ENCODE data around the gene WDR33.
A peak's percentile ranks its signal among the peaks of the same experiment; 100 is the strongest.

WDR33 gene

DNA sequence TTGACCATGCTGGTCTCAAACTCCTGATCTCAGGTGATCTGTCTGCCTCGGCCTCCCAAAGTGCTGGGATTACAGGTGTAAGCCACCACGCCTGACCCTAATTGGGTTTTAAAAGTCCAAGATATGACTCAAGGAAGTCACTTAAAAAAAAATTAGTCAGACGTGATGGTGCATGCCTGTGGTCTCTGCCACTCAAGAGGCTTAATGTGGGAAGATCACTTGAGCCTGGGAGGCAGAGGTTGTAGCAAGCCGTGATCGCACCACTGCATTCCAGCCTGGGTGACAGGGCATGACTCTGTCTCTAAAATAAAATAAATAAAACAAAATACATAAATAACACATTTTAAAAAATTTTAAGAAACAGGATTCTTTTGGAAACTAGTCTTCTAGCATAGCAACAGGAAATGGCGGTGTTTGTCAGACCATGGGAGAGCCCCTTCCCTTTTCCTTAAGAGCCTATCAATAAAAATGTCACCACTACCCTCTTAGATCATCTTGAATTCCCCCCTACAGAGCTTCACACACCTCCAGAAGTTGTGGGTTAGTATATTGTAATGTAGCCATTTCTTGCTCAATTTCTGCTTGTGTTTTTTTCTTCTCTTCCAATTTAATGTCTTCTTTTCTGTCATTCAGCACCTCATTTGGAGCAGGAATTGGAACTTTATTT lies 89.5 kb downstream of the WDR33 start:
- no peak for DNase-seq (ENCODE audit: low read depth in 2 of 2, low spot score in 1 of 2)

DNA sequence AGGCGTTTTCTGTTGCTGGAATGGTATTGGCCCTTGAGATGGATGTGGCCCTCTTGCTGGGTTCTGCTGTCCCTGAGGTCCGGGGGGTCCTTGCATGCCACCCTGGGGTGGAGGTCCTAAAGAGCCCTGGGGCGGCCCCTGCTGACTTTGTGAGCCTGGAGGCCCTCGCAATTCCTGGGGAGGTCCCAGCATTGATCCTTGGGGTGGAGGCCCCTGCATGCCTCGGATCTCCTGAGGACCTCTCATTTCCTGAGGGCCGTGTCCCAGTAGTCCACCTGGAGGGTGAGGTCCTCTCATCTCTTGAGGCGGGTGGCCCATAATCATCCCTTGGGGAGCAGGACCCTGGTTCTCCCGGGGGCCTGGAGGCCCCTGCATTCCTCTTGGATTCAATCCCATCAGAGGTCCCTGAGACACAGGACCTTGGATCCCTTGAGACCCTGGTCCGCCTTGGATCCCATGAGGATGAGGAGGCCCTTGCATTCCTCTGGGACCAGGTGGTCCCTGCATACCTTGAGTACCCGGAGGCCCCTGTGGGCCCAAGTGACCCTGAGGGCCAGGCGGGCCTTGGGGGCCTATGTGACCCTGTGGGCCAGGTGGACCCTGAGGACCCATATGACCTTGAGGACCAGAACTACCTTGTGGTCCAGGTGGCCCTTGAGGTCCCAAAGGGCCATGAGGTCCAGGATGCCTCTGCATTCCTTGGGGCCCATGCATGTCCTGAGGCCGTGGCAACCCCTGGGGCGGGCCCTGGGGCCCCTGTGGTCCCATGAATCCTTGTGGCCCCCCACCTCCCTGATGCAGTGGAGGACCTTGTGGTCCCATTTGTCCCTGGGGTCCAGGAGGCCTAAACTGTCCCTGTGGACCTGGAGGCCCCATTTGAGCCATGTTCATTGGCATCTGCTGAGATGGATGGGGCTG lies 91.4 kb downstream of the WDR33 start:
- no peak for DNase-seq (ENCODE audit: low read depth in 2 of 2, low spot score in 1 of 2)

DNA sequence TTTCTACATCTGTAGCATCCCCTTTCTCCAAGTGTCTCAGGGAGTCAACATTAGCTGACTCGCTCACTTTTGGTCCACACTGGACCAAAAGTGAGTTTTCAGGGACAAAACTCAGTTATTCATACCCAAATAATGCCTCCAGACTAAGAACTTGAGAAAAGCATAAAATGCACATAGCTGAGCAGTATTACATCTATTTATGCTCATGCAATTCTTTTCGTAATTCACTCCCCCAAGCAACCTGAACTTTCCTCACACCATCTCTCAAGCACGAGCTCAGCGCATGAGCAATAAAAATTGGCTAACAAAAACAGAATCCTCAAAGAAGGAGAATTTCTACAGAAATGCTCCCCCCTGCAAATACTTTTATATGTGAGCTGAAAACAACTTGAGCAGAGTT lies 92.7 kb downstream of the WDR33 start:
- DNase-seq (ENCODE audit: low read depth in 2 of 2, low spot score in 1 of 2) = no peak

DNA sequence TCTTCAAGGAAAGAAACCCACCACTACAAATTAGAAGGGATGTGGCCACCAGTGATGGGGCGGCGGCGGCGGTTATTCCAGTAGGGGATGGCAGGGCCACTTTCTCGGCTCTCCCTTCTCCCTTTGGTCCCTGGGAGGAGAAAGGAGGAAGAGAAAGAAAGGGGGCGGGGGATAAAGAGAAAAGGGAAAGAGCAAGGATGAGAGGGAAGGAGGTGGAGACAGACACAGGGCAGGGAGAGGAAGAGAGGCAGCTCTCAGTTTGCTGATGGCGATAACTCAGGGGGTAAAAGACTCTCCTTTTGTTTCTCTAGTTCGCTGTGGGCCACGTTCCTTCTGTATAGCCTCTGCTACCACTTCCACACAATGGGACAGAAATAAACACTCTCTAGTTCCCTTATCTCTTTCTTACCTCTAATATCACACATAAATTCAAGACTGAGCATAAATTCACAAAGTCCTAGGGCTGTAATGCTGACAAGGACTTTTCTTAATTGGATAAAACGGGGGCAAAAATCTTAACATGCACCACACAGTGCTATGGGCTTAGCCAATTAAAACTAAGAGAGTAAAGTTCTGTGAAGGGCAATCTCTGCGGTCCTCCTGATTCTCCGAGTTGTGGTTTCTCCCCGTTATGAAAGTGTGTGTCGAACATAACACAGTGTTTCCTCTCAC lies 95.1 kb downstream of the WDR33 start:
- no peak for DNase-seq (ENCODE audit: low read depth in 2 of 2, low spot score in 1 of 2)

DNA sequence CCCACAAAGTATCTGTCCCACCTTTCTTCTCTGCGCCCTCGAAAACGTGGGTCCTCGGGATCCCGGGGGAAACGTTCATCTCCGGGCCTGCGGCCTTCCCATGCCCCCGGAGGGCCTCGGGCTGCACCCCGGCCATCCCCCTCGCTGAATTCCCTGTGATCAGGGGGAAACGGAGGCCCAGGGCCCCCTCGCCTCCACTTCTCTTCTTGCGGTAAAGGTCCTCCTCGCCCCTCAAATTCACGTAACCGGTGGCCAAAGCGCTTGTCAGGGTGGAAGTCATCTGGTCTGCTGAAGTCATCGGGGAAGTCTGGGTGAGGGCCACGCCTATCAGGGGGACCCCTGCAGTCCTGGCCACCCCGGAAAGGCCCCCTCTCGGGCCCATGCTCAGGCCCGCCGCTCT lies 97.4 kb downstream of the WDR33 start:
- no peak for DNase-seq (ENCODE audit: low read depth in 2 of 2, low spot score in 1 of 2)

DNA sequence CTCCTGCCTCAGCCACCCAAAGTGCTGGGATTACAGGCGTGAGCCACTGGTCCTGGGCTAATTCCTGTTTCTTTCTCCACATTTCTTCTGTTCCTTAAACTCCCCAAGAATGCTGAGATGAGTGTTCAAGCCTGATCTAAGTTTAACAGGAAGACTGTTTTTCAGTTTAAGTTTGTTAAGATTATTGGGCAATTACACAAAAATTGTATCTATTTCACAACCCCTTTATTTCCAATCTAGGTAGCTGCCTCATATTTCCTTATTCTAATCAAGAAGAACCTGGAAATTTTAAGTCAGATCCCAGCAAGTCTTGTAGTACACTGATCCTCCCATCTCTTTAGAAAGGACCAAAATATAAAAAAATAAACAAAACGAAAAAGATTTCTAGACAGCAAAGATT lies 98.0 kb downstream of the WDR33 start:
- DNase-seq (ENCODE audit: low read depth in 2 of 2, low spot score in 1 of 2) = no peak

DNA sequence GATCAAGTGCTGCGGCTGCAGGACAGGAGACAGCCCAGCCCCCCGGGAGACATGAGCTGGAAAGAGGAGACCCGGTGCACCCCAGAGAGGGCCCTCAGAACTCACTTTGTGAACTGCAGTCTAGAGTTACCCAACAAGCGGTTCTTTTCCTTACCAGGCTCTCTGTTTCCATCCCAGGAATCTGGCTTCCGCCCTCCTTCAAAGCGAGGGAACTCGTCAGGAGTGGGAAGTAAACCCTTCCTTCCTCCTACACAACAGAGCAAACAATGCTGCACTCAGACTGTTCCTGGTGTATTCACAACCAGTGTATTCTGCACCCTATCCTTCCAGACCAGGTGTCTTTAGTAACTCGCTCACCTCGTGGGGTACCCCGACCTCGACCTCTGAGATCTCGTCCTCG lies 101.6 kb downstream of the WDR33 start:
- DNase-seq (ENCODE audit: low read depth in 2 of 2, low spot score in 1 of 2) = no peak

DNA sequence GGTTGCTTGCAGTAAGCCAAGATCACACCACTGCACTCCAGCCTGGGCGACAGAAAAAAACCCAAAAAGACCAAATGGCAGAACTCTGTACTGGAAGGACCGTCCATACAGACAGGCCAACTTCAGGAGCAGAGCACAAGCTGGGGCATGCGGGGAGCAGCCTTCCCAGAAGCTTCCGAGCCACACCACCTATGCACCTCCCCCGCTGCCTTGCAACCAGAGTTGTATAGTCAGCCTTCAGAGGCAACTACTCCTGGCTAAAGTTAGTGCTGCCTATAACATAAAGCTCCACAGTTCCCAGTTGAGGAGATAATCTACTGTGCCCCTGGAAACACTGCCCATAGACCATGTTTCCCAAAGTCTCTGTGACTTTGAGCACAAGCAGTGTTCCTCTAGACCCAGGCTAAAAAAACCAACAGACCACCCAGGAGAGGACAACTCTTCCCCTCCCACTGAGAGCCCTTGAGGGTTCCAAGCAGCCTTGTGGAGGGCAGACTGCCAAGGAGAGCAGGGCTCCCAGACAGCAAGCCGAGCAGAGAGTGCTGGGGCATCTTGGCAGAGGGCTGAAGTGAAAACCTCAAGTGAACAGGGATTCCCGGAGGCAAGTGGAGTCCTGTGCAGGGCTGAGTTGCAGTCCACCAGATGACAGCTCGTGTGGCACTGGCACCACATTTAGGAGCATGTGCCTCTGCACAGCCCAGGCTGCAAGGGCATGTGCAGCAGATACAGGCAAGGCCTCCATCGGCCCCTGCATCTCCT lies 102.9 kb downstream of the WDR33 start:
- DNase-seq (ENCODE audit: low read depth in 2 of 2, low spot score in 1 of 2) = no peak

DNA sequence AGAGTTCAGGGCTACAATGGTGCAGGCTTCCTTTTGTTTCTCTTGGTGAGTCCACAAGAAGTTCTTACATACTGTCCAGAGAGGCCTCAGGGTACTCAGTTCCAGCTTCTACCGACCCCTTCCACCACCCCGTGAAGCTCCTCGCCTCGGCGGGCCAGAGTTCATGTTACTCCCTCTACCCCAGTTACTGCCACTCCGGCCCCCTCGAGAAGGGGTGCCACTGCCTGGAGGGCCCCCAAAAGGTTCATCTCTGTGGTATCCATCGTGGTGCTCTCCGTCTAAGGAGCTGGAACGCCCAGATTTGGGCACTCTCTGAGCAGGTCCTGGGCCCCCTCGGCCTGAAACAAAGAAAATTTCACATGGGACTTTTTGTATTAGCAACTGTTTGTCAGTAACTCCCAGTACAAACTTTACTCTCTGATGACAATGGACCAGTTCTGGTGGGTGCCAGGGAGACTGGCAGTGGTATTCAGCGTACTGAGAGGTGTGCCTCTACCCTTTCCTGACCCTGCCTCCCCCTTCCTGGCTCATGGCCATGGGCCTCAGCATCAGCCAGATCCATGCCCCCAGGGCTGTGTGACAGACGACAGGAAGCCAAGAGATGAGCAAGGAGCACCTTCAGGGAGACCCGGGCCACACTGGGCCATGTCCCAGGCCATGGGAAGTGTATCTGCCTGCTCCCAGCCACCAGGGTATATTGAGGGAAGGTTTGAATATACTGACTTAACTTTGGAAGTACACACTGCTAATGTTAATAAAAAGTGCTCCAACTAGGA lies 104.6 kb downstream of the WDR33 start:
- DNase-seq (ENCODE audit: low read depth in 2 of 2, low spot score in 1 of 2) = no peak

DNA sequence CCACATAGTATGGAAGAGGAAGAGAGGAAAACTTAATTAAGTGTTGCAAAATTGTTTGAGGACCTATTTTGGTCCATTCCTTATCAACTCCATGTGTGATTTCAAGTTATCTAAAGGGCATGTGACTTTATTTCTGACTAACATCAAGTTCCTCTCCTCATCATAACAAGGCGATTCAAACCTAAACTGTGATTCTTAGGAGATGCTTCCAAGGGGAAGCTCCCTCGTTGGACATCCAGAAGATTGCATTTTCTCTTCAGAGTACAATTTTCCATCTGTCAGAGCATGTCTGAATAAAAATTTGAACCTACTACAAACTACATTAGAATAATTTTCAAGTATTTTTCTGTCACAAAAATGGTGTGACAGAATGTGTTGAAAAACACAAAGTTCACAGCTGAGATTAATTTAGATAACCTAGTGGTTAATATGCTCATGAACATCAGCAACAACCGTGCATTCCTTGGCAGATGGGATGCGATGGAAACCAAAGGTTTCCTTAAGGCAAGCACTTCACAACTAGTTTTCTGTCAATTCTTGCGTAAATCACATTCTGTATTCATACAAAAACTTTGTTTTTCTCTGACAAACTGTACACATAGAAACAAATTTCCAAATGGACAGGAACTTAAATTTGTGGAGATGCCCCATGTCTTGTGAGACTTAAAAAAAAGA lies 105.4 kb downstream of the WDR33 start:
- DNase-seq (ENCODE audit: low read depth in 2 of 2, low spot score in 1 of 2) = no peak

DNA sequence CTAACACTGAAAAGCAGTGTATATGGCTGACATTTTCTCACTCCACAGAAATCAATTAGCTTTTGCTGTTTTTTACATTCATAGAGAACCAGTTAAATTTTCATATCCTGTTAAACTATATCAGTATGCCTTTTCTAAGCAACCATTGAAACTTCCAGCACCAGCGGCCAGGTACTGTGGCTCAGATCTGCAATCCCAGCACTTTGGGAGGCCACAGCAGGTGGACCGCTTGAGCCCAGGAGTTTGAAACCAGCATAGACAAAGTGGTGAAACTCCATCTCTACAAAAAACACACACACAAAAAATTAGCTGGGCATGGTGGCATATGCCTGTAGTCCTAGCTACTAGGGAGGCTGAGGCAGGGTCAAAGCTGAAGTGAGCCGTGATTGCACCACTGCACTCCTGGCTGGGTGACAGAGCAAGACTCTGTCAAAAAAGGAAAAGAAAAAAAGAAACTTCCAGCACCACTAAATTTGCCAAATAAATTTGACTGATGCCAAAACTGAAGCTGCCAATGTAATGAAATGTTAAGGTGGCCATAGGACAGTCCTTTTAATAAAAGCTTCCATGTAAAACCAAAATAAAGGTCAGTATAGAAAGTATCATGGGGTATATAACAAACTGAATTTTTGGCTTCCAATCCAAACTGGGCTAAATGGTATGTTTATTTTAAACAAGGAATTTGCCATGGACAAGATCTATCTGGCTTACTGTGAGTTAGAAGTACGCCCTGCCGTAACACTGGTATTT lies 106.2 kb downstream of the WDR33 start:
- DNase-seq (ENCODE audit: low read depth in 2 of 2, low spot score in 1 of 2) = no peak

DNA sequence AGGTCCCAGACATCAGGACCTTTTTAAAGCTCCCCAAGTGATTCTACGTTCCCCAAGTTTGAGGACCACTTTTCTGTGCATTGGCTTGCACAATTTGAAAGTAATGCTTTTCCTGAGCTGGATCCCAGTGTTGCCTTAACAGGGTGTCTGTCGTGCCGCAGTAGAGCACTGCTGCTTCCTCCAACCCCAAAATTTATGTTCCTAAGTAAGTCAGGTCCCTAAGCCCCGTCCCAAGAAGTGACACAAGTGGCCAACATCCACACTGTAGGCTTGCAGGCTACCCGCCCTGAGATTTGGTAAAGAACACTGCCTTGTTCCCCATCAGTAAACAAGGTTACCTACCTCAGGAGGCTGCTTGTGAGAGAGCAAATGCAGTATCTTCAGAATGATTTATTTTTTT lies 107.7 kb downstream of the WDR33 start:
- DNase-seq (ENCODE audit: low read depth in 2 of 2, low spot score in 1 of 2) = no peak

DNA sequence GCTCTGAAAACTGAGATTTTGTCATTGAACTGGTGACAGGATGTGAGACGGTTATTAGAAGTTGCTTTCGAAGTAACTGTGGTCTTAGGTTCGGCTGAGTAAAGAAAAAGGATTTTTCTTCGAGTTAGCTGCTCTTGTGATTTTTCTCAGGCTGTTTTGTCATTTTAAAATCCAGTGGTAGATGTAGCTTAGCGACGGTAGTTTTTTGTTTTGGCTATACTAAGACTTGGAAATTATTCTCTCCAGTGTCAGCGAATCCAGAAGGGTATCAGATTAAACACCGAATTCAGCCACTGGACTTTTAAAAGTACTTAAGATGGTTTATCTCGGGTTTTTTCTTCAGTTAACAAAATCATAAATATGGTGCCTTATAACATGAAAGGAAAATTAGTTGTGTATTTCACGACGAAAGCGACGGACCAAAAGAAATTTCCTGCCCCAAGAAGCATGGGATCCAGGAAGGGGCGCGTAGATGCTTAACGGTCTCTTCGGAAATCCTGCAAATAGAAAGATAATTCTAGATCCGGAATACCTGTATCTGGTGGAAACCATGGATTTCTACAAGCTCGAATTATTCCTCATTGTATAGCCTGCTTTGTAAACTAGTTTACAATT lies 108.5 kb downstream of the WDR33 start:
- no peak for DNase-seq (ENCODE audit: low read depth in 2 of 2, low spot score in 1 of 2)

DNA sequence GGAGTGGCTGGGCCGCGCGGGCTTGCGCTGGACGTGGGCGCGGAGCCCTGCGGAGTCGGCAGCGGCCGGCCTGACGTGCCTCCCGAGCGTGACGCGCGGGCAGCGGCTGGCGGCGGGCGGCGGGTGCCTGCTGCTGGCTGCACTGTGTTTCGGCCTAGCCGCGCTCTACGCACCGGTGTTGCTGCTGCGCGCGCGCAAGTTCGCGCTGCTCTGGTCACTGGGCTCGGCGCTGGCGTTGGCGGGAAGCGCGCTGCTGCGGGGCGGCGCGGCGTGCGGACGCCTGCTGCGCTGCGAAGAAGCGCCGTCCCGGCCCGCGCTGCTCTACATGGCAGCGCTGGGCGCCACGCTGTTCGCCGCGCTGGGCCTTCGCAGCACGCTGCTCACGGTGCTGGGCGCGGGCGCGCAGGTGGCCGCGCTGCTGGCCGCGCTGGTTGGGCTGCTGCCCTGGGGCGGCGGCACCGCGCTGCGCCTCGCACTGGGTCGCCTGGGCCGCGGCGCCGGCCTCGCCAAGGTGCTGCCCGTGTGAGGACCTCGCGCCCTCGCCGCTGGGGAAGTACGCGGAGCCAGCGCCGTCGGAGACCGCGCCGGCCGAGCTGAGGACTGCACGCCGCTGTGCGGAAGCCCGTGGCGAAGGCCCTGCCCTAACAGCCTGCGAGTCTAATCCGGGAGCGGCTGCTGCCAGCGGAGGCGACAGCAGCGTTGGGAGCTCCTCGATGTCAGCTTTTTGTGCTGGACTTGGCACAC lies 109.1 kb downstream of the WDR33 start:
- peak; percentile 44 to 62 for DNase-seq (ENCODE audit: low read depth in 2 of 2, low spot score in 1 of 2)

DNA sequence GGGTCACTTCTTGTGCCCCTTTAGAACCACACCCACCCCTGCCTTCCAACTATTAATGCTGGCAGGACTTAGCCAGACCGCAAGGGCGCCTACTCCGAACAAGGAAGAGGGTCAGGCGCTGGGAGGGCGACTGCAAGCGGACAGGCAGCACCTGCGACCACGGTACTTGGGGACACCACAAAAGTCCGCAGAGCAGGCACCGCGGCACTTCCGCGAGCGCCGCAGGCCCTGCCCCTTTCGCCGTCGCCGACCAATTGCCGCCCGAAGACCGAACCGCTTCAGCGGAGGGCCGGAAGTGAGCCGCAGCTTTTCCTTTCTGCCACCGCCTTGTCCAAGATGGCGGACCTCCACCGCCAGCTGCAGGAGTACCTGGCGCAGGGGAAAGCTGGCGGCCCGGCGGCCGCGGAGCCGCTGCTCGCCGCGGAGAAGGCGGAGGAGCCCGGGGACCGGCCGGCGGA lies 109.7 kb downstream of the WDR33 start, which contains the start of gene SFT2D3:
Gene SFT2D3, plus strand, starts transcription at position 305 of the 458 bp plus-strand sequence. Its CDS starts 32 bp downstream, at position 337.
- DNase-seq (ENCODE audit: low read depth in 2 of 2, low spot score in 1 of 2) = peak; percentile 80 to 81

DNA sequence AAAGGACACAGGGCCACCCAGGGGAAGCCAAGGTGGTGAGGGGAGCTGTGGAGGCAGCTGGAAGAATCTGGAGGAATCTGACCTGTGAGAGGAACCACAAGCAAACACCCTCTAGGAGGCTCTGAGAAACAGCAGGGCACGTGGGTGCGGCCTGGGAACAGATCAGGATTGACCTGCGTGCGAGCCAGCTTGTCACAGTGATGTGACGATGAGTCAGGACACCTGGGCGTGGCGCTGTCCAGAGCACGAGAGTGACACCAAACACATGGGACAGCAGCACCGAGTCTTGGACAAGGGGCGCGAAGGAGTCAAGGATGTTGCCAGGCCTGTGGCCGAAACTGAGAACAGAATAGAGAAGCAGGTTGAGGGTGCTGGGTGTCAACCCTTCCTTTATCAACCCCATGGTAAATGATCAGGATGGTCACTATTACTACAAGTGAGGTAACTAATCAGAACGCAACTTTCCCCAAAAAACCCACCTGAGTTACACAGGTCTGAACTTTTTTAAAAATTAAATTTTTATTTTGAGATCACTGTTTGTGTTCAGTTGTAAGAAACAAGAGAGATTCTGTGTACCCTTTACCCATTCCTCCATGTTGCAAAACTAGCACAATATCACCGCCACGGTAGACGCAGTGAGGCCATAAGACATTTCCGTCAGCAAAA lies 110.3 kb downstream of the WDR33 start:
- DNase-seq (ENCODE audit: low read depth in 2 of 2, low spot score in 1 of 2) = peak in 1 of 2 donors; percentile 7

Data from stimulated activated CD8-positive, alpha-beta memory T cell treated with anti-CD3 and anti-CD28 coated beads, Interleukin-4, amount 100 ng/mL, for 4 hours (primary cell).